GM12801 (cell line): ENCODE data around the gene DPYSL4.

Source experiments
- CTCF ChIP-seq: IDR thresholded peaks from one replicate; pipeline ENCODE4 v1.5.1; 2011; ENCODE audit warnings: control low read depth; ENCODE audit not compliant: insufficient read length; ENCODE audit errors: extremely low read depth

Gene DPYSL4

GRCh38 chr10:132223156-132223590 is 36.4 kb downstream of the DPYSL4 start:
- no peak for TF ChIP-seq CTCF

GRCh38 chr10:132223611-132224342 is 37.0 kb downstream of the DPYSL4 start:
- TF ChIP-seq CTCF, result no peak

- no peak for TF ChIP-seq CTCF
Observed at GRCh38 chr10:132224343-132225072, 37.8 kb downstream of the DPYSL4 start.

GRCh38 chr10:132225073-132225848 is 38.5 kb downstream of the DPYSL4 start:
- TF ChIP-seq CTCF, result no peak

GRCh38 chr10:132225849-132226205 is 39.1 kb downstream of the DPYSL4 start:
- no peak for TF ChIP-seq CTCF

- no peak for TF ChIP-seq CTCF
Observed at GRCh38 chr10:132226586-132227405, 40.0 kb downstream of the DPYSL4 start.
